GM12878 (cell line): ENCODE results near the gene MAVS.

Source experiments
- CREB1 ChIP-seq: IDR thresholded peaks from 2 replicates; pipeline ENCODE4 v1.6.1; 2012; ENCODE audit warnings: low read depth, mild to moderate bottlenecking, inconsistent platforms
- ETV6 ChIP-seq, 2 experiments: fragments of 450-650 bp in 1 of 2; IDR thresholded peaks in 1 of 2; conservative IDR thresholded peaks in 1 of 2; 2 replicates each; pipeline ENCODE4 v1.6.1; 2014; ENCODE audit warnings: antibody characterized with exemption in 1 of 2, borderline replicate concordance in 1 of 2, low read depth in 1 of 2, mild to moderate bottlenecking in 1 of 2, moderate library complexity in 1 of 2
- TF ChIP-seq, protein P1 (sequence below): IDR thresholded peaks from 2 replicates; pipeline ENCODE4 v1.6.1; 2012; ENCODE audit warnings: mild to moderate bottlenecking, low read depth, low read length

DNA sequence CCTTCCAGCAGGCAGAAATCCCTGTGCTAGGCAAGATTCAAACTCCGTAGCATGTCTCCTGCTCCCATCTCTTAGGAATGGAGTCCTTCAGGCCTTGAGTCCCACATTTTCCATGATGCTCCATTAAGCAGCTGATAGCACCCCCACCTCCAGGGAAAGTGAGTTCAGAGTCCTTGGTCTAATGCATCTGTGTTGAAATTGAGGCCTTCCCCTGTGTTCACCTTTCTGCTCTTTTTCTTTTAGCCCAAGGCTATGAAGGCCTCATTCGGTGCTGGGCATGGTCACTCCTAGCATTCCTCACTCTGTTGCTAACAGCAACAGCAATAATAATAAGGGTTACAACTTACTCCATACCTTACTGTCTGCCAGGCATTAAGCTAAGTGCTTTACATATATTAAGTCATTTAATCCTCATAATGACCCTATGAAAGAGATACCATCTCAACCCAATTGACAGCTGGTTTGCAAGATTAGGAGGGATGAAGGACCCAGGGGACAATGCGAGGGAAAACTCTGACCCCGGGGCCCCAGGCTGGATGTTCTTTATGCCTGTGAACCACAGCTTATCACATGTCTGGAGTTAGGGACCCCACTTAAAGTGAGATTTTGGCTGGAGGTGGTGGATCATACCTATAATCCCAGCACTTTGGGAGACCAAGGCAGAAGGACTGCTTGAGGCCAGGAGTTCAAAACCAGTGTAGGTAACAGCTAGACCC is 25.1 kb downstream of the MAVS start:
- TF ChIP-seq CREB1 (no peak), ETV6 (conservative IDR thresholded peaks at IDR 0.05 in 1 of 2, IDR thresholded peaks at IDR 0.05 in 1 of 2; ENCODE audit: borderline replicate concordance in 1 of 2, low read depth in 1 of 2) (no peak)
- TF ChIP-seq, protein P1, sequence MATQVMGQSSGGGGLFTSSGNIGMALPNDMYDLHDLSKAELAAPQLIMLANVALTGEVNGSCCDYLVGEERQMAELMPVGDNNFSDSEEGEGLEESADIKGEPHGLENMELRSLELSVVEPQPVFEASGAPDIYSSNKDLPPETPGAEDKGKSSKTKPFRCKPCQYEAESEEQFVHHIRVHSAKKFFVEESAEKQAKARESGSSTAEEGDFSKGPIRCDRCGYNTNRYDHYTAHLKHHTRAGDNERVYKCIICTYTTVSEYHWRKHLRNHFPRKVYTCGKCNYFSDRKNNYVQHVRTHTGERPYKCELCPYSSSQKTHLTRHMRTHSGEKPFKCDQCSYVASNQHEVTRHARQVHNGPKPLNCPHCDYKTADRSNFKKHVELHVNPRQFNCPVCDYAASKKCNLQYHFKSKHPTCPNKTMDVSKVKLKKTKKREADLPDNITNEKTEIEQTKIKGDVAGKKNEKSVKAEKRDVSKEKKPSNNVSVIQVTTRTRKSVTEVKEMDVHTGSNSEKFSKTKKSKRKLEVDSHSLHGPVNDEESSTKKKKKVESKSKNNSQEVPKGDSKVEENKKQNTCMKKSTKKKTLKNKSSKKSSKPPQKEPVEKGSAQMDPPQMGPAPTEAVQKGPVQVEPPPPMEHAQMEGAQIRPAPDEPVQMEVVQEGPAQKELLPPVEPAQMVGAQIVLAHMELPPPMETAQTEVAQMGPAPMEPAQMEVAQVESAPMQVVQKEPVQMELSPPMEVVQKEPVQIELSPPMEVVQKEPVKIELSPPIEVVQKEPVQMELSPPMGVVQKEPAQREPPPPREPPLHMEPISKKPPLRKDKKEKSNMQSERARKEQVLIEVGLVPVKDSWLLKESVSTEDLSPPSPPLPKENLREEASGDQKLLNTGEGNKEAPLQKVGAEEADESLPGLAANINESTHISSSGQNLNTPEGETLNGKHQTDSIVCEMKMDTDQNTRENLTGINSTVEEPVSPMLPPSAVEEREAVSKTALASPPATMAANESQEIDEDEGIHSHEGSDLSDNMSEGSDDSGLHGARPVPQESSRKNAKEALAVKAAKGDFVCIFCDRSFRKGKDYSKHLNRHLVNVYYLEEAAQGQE: no peak
